GM12872 (cell line): ENCODE measurements around the gene USP10.

Experiments
- CTCF ChIP-seq: IDR thresholded peaks from 3 replicates; pipeline ENCODE4 v1.5.1; 2011; ENCODE audit warnings: low read depth, mild to moderate bottlenecking, low read length, moderate library complexity; ENCODE audit not compliant: insufficient read depth

Gene USP10

GRCh38 chr16:84817613-84818012 lies 117.8 kb downstream of the USP10 start:
- no peak for TF ChIP-seq CTCF

GRCh38 chr16:84818133-84818532 lies 118.3 kb downstream of the USP10 start:
- no peak for TF ChIP-seq CTCF

- no peak for TF ChIP-seq CTCF
Observed at GRCh38 chr16:84818989-84819643, 119.3 kb downstream of the USP10 start.

GRCh38 chr16:84819644-84820304 lies 120.0 kb downstream of the USP10 start, which contains the start of gene CRISPLD2:
Gene CRISPLD2 (plus strand): TSS chr16:84819985. CDS start chr16:84838496, 18,511 bp downstream.
- no peak for TF ChIP-seq CTCF

GRCh38 chr16:84820305-84820684 lies 120.5 kb downstream of the USP10 start:
- no peak for TF ChIP-seq CTCF

- no peak for TF ChIP-seq CTCF
Observed at GRCh38 chr16:84820771-84821170, 121.0 kb downstream of the USP10 start.

- TF ChIP-seq CTCF, result no peak
Observed at GRCh38 chr16:84821179-84821578, 121.4 kb downstream of the USP10 start.
